ENCODE data around the gene FRS2.
A peak's percentile ranks its signal among the peaks of the same experiment; 100 is the strongest.

The FRS2 gene

GRCh38 chr12:69468237-69469026 is 1.8 kb upstream of the FRS2 start:
- H3K27me3 ChIP-seq (ENCODE audit: insufficient read depth, poor library complexity, severe bottlenecking), result no peaks in the 10 kb centered on the region
- H3K4me3 ChIP-seq (replicated peaks; ENCODE audit: insufficient read depth, low read length), result no peak overlapping the region
- DNase-seq (ENCODE audit: low read depth in 1 of 2, low spot score in 1 of 2), result no peak
- H3K27ac ChIP-seq (replicated peaks), result no peak overlapping the region
- TF ChIP-seq REST (IDR thresholded peaks at IDR 0.05; ENCODE audit: insufficient replicate concordance, low read depth) (no peak), GABPA (IDR thresholded peaks at IDR 0.05; ENCODE audit: low read depth) (no peak), POLR2AphosphoS5 (IDR thresholded peaks at IDR 0.05; ENCODE audit: low read depth) (no peak), SPI1 (IDR thresholded peaks at IDR 0.05; ENCODE audit: borderline replicate concordance, low read depth) (no peak)
- TF ChIP-seq, protein P1, sequence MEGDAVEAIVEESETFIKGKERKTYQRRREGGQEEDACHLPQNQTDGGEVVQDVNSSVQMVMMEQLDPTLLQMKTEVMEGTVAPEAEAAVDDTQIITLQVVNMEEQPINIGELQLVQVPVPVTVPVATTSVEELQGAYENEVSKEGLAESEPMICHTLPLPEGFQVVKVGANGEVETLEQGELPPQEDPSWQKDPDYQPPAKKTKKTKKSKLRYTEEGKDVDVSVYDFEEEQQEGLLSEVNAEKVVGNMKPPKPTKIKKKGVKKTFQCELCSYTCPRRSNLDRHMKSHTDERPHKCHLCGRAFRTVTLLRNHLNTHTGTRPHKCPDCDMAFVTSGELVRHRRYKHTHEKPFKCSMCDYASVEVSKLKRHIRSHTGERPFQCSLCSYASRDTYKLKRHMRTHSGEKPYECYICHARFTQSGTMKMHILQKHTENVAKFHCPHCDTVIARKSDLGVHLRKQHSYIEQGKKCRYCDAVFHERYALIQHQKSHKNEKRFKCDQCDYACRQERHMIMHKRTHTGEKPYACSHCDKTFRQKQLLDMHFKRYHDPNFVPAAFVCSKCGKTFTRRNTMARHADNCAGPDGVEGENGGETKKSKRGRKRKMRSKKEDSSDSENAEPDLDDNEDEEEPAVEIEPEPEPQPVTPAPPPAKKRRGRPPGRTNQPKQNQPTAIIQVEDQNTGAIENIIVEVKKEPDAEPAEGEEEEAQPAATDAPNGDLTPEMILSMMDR (IDR thresholded peaks at IDR 0.05; ENCODE audit: insufficient read depth, low read length), result no peak

GRCh38 chr12:69469854-69470188 is 367 bp upstream of the FRS2 start:
- H3K27ac ChIP-seq (replicated peaks), result peak overlapping the region; percentile 90
- TF ChIP-seq REST (IDR thresholded peaks at IDR 0.05; ENCODE audit: insufficient replicate concordance, low read depth), result no peak
- no peak for TF ChIP-seq SPI1 (IDR thresholded peaks at IDR 0.05; ENCODE audit: borderline replicate concordance, low read depth)
- TF ChIP-seq, protein P1 (IDR thresholded peaks at IDR 0.05; ENCODE audit: insufficient read depth, low read length), result no peak
- DNase-seq (ENCODE audit: low read depth in 1 of 2, low spot score in 1 of 2), result no peak
- peak overlapping the region; percentile 95 for H3K4me3 ChIP-seq (replicated peaks; ENCODE audit: insufficient read depth, low read length)
- no peaks in the 10 kb centered on the region for H3K27me3 ChIP-seq (ENCODE audit: insufficient read depth, poor library complexity, severe bottlenecking)

DNA sequence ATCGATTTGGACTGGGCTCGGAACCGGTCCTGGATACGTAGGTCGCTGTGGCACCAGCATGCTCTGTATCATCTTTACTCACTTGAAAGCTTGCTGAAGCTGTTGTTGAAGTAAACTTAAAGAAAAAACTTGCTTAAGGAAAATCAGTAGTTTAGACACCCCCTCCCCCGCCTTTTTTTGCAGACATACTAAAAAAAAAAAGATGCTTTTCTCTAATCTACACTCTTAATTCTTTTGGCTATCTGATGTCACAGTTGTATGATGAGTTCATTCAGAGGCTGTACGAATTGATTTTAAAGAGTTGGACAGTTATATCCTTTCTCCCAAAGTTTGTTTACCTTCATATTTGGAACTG is 865 bp downstream of the FRS2 start:
- Histone ChIP-seq H3K27ac (replicated peaks) (peak overlapping the region; percentile 90), H3K27me3 (ENCODE audit: insufficient read depth, poor library complexity, severe bottlenecking) (no peaks in the 10 kb centered on the region), H3K4me3 (replicated peaks; ENCODE audit: insufficient read depth, low read length) (peak overlapping the region; percentile 95)
- no peak for TF ChIP-seq GABPA (IDR thresholded peaks at IDR 0.05; ENCODE audit: low read depth)
- no peak for TF ChIP-seq SPI1 (IDR thresholded peaks at IDR 0.05; ENCODE audit: borderline replicate concordance, low read depth)
- no peak for TF ChIP-seq REST (IDR thresholded peaks at IDR 0.05; ENCODE audit: insufficient replicate concordance, low read depth)
- TF ChIP-seq, protein P1 (IDR thresholded peaks at IDR 0.05; ENCODE audit: insufficient read depth, low read length), result no peak
- no peak for TF ChIP-seq POLR2AphosphoS5 (IDR thresholded peaks at IDR 0.05; ENCODE audit: low read depth)
- no peak for DNase-seq (ENCODE audit: low read depth in 1 of 2, low spot score in 1 of 2)
